Naive B cell (primary cell): ENCODE measurements around the gene ABAT. TPM values are rescaled to one million over a fixed set of nuclear protein-coding genes. Genes with fewer than 3 reads are reported as not detected.
"Not testable (repeated sequence)": the region's sequence is repeated elsewhere in the genome, so short reads cannot be mapped to it uniquely, and the experiment has no call there.

ENCODE experiments used
- ATAC-seq, 2 donors: fragments of 150-1000 bp; cut with Tn5 transposase; 2 replicates each; pipeline ENCODE4 v1.10.0; 2021; ENCODE audit warnings: low read depth in 2 of 2, mild to moderate bottlenecking in 2 of 2, moderate library complexity in 2 of 2
- DNase-seq: peaks from one replicate; pipeline ENCODE4 v3.0.0; 2022
- H3K27ac Mint-ChIP-seq, 6 donors: one replicate each; pipeline ENCODE4 v1.8.0; 2020 to 2022; ENCODE audit warnings: mild to moderate bottlenecking in 6 of 6, mixed read lengths in 6 of 6, moderate library complexity in 5 of 6, inconsistent platforms in 2 of 6
- H3K27me3 Mint-ChIP-seq, 3 donors: one replicate each; pipeline ENCODE4 v1.8.0; 2021 to 2022; ENCODE audit warnings: mixed read lengths in 3 of 3, mild to moderate bottlenecking in 1 of 3
- H3K36me3 Mint-ChIP-seq, 2 donors: one replicate each; pipeline ENCODE4 v1.8.0; 2020 to 2022; ENCODE audit warnings: mixed read lengths in 2 of 2, inconsistent platforms in 1 of 2, mild to moderate bottlenecking in 1 of 2
- H3K4me1 Mint-ChIP-seq, 3 donors: one replicate each; pipeline ENCODE4 v1.8.0; 2020 to 2022; ENCODE audit warnings: mixed read lengths in 3 of 3, inconsistent platforms in 1 of 3, mild to moderate bottlenecking in 1 of 3, moderate library complexity in 1 of 3
- H3K4me3 Mint-ChIP-seq, 8 donors: one replicate each; pipeline ENCODE4 v1.8.0; 2020 to 2022; ENCODE audit warnings: mild to moderate bottlenecking in 8 of 8, mixed read lengths in 8 of 8, moderate library complexity in 8 of 8, inconsistent platforms in 2 of 8
- H3K9me3 Mint-ChIP-seq, 7 donors: one replicate each; pipeline ENCODE4 v1.8.0; 2020 to 2022; ENCODE audit warnings: mixed read lengths in 7 of 7, mild to moderate bottlenecking in 5 of 7, inconsistent platforms in 2 of 7, moderate library complexity in 1 of 7
- polyA plus RNA-seq, 6 donors: library from polyadenylated mRNA; unstranded; fragments of 300-500 nt; fragmentation: Illumina TruSeq; gene quantifications; one replicate each; pipeline ENCODE4 v1.2.3, GENCODE V29; 2021; ENCODE audit warnings: low read depth in 6 of 6

ABAT gene
- polyA plus RNA-seq, 6 donors from 2014 or later = 1.9 to 10.0 (median 4.8) TPM

DNA sequence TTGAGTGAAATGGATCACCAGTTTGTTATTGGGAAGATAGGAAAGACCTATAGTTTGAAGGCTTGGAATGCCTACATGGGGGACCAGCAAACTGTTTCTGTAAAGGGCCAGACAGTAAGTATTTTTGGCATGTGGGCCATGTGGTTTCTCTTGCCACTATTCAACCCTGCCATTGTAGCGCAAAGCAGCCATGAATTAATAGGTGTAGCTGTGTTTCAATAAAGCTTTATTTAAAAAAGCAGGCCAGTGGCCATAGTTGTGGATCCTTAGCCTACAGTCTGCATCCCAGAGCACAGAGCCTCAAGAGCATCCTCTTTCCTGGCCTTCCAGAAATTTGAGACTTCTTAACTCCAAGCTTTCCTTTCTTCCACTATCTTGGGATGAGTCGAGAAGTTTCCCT lies 29.3 kb downstream of the ABAT start:
- H3K9me3 Mint-ChIP-seq = no peaks in the 10 kb centered on the region
- H3K36me3 Mint-ChIP-seq = peaks cover 0 to 28% of the 10 kb centered on the region in 2 donors
- no peak for DNase-seq
- H3K4me1 Mint-ChIP-seq = peaks cover 10 to 11% (median 11%) of the 10 kb centered on the region in 3 donors
- no peaks in the 10 kb centered on the region for H3K27me3 Mint-ChIP-seq
- ATAC-seq = no peak
- H3K27ac Mint-ChIP-seq = no peak overlapping the region
- H3K4me3 Mint-ChIP-seq = no peak overlapping the region

DNA sequence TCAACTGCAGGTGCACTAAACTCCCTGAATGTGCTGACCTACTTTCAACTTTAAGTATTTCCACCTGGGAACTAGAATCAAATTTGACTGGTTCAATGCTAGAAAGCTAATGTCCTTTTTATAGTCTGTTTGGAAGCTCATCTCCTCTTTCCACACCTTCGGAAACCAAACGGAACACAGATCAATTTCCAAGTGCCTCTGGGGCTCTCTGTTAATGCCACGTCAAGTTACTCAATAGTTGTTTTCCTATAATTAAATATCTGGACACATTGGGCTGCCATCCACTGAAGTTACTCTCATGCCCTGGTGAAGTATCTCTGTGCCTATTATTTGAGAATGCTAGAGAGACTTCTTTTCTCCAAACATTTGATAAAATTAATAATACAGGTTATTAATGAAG lies 29.7 kb downstream of the ABAT start:
- H3K4me1 Mint-ChIP-seq = peaks cover 10 to 11% (median 11%) of the 10 kb centered on the region in 3 donors
- H3K9me3 Mint-ChIP-seq = no peaks in the 10 kb centered on the region
- H3K36me3 Mint-ChIP-seq = peaks cover 0 to 24% of the 10 kb centered on the region in 2 donors
- H3K27ac Mint-ChIP-seq = no peak overlapping the region
- no peak for DNase-seq
- no peak for ATAC-seq
- H3K27me3 Mint-ChIP-seq = no peaks in the 10 kb centered on the region
- H3K4me3 Mint-ChIP-seq = no peak overlapping the region

DNA sequence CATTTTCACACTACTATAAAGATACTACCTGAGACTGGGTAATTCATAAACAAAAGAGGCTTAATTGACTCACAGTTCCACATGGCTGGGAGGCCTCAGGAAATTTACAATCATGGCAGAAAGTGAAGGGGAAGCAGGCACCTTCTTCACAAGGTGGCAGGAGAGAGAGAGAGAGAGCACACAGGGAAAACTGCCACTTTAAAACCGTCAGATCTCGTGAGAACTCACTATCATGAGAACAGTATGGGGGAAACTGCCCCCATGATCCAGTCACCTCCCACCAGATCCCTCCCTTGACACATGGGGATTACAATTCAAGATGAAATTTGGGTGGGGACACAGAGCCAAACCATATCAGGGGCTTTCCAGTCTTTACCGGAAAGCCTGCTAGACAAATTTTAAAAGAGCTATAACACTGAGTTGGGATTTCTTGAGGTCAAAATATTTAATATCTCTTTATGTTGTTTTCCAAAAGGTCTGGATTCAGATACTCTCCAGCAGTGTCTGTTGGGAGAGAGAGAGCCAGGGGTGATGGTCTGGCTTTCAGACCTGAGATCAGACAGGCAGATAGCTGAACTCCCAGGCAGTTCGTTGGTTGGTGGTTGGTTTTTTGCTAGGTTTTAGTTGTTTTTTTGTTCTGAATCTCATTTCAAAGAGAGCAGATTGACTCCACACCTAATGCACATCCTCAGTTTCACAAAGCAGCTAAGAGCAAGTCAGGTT lies 30.8 kb downstream of the ABAT start:
- H3K9me3 Mint-ChIP-seq, H3K27me3 Mint-ChIP-seq, H3K4me3 Mint-ChIP-seq, DNase-seq, ATAC-seq: not testable (repeated sequence)
- H3K4me1 Mint-ChIP-seq = peaks cover 6 to 12% (median 10%) of the 10 kb centered on the region in 3 donors
- H3K36me3 Mint-ChIP-seq = peaks cover 0 to 15% of the 10 kb centered on the region in 2 donors
- peak overlapping the region in 2 of 6 donors; percentile 17 to 81 for H3K27ac Mint-ChIP-seq

DNA sequence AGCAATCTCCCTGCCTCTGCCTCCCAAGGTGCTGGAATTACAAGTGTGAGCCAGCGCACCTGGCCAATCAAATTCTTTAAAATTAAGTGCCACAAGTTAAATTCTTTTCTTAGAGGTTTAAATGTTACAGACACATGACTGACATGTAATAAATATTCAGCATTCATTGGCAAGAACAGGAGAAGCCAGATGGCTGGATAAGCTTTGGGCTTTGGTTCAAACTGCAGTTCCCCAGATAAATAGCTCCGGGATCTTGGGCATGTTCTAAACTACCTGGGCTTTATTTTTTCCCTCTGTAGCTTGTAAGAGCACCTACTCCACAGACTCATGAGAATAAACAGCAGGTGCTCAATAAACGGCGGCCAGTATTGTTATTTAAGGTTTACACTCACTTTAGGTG lies 34.1 kb downstream of the ABAT start:
- no peak for ATAC-seq
- Mint-ChIP-seq H3K27ac (no peak overlapping the region), H3K27me3 (no peaks in the 10 kb centered on the region), H3K4me3 (no peak overlapping the region), H3K4me1 (peaks cover 20 to 33% (median 23%) of the 10 kb centered on the region in 3 donors), H3K9me3 (peaks cover 0 to 6% (median 0%) of the 10 kb centered on the region in 7 donors), H3K36me3 (peaks cover 0 to 16% of the 10 kb centered on the region in 2 donors)
- DNase-seq = no peak

DNA sequence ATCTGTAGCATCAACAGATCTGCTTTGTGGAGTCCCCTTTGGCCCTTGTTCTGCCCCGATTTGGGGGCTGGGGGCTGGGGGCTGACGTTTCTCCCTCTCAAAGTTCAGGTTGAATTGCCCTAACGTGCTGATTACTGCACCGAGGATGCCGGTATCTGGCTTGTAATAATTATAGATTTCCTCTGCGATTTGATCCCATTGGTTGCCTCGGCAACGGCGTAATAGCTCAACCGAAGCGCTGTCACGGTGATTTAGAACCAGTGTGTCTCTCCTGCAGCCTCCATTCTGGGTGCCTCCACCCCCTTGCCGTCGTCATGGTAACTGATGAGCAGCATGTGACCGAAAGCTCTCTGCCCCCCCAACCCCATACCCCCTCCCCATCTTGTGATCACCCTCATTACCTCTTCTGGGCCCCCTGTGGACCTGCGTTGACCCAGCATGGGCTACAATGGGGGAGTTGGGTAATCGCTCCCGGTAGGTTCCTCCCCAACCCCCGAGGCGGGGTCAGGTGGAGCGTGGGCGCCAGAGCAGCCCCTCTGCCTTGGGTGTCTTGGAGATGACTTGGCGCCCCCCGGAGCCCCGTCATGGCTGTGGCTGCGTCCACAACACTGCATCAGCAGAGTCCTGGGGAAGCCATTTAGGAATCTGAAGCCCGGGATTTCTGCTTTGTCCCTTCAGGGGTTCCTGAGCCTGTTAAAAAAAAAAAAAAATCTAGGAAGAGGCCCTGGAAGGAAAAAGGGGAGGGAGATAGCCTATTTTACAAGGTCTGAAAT lies 38.4 kb downstream of the ABAT start:
- Mint-ChIP-seq H3K4me3 (peak overlapping the region in 1 of 8 donors; percentile 40), H3K4me1 (peaks cover 16 to 31% (median 22%) of the 10 kb centered on the region in 3 donors), H3K36me3 (peaks cover 14 to 17% of the 10 kb centered on the region in 2 donors), H3K9me3 (peaks cover 0 to 13% (median 6%) of the 10 kb centered on the region in 7 donors), H3K27me3 (no peaks in the 10 kb centered on the region), H3K27ac (peak overlapping the region in 3 of 6 donors; percentile 30 to 79 (median 76))
- ATAC-seq = peak in 1 of 2 donors; percentile 16
- DNase-seq = no peak

DNA sequence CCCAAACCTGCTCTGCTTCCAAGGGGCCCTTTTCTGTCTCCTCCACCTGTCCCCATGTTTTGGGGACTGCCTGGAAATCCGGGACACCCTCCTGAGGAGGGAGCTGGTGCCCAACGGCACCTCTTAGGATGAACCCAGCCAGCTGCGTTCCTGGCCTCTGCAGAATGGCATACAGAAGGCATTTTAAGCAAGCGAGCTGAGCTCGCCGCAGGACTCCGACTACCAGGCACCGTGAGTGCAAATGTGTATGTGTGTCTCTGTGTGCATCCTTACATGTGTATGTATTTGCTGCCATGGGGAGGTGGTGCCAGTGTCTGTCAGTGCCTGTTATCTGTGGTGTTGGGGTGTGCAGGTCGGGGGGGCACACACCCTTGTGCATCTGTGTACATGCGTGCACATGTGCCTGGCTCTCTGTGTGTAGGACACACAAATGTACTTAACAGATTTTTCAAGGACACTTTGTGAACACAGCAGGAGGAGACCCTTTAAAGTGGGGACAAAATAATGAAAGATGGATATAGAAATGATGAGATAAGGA lies 39.3 kb downstream of the ABAT start:
- Mint-ChIP-seq H3K4me3 (no peak overlapping the region), H3K9me3 (peaks cover 0 to 14% (median 8%) of the 10 kb centered on the region in 7 donors), H3K27ac (peak overlapping the region in 1 of 6 donors; percentile 86), H3K27me3 (no peaks in the 10 kb centered on the region), H3K4me1 (peaks cover 16 to 31% (median 22%) of the 10 kb centered on the region in 3 donors), H3K36me3 (peaks cover 17% of the 10 kb centered on the region in 2 donors)
- DNase-seq (no peak), ATAC-seq (no peak)

DNA sequence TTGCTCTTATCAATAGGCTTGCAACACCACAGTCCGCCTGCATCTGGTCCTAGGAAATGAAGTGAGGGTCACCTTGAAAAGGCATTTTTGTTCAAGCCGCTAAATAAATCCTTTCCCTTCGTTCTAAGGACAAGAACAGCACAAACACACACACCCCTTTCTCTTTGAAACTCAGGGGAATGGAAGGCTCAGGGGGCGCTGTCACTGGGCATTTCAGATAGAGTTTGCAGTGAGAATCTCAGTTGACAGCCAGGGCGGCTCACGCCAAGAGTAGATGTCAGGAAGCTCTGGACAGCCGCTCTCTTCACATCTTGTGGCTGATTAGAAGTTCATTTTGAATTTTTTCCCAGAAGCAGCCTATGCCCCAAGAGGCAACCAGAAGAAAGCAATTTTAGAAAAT lies 39.8 kb downstream of the ABAT start:
- no peaks in the 10 kb centered on the region for H3K27me3 Mint-ChIP-seq
- no peak overlapping the region for H3K4me3 Mint-ChIP-seq
- DNase-seq (no peak), ATAC-seq (no peak)
- peaks cover 0 to 14% (median 8%) of the 10 kb centered on the region in 7 donors for H3K9me3 Mint-ChIP-seq
- no peak overlapping the region for H3K27ac Mint-ChIP-seq
- peaks cover 17% of the 10 kb centered on the region in 2 donors for H3K36me3 Mint-ChIP-seq
- H3K4me1 Mint-ChIP-seq = peaks cover 16 to 31% (median 22%) of the 10 kb centered on the region in 3 donors

DNA sequence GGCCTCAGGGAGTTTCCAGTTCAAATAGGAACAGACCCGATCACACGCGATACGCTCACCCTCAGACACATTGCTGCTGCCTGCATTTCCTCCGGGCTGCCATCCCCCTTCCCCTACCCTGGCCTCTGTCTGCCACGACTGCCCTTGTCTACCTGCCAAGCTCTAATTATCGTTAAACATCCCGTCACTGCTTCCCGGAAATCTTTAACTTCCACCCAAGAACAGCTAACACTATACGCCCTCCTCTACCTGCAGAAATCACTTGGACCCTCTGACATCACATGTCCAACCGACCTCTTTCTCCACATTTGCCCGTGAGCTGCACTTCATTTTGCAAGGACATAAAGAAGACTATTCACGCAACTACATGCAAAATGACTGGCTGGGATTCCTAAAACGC lies 40.4 kb downstream of the ABAT start:
- Mint-ChIP-seq H3K4me3 (no peak overlapping the region), H3K36me3 (peaks cover 17% of the 10 kb centered on the region in 2 donors), H3K4me1 (peaks cover 12 to 31% (median 22%) of the 10 kb centered on the region in 3 donors), H3K27me3 (no peaks in the 10 kb centered on the region), H3K9me3 (peaks cover 0 to 14% (median 8%) of the 10 kb centered on the region in 7 donors), H3K27ac (no peak overlapping the region)
- ATAC-seq (no peak), DNase-seq (no peak)

DNA sequence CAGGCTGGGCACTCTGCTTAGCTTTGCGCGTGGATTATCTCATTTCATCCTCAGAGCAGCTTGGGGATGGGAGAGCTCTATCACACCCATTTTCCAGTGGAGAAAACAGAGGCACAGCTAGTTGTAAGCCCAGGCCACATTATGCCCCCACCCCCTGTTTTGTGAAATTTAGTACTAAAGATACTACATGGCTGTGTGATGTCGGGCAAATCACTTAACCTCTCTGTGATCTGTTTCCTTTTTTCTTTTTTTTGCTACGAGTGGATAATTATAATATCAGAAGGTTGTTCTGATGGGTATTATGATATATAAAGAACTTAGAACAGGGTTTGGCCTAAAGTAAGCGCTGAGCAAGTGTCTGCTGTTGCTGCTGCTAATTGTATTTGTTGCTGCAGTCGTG lies 41.6 kb downstream of the ABAT start:
- no peak for DNase-seq
- Mint-ChIP-seq H3K27ac (no peak overlapping the region), H3K9me3 (peaks cover 0 to 14% (median 8%) of the 10 kb centered on the region in 7 donors), H3K36me3 (peaks cover 15 to 17% of the 10 kb centered on the region in 2 donors), H3K27me3 (no peaks in the 10 kb centered on the region), H3K4me1 (peaks cover 11 to 25% (median 21%) of the 10 kb centered on the region in 3 donors), H3K4me3 (no peak overlapping the region)
- no peak for ATAC-seq

DNA sequence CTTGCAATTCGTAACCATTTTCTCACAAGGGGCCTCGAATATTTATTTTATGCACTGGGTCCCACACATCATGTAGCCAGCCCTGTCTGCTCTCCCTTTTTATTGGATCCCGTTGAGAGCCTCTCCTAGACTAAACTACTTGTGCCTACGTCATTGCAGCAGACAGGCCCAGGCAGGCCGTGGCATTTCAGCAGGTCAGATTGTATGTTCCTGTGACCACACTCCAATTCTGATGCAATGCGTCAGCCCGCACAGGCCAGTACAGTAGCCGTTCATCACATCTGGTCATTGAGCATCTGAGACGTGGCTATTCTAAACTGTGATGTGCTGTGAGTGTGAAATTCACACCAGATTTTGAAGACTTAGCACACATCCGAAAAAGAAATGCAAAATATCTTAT lies 42.2 kb downstream of the ABAT start:
- H3K9me3 Mint-ChIP-seq = peaks cover 0 to 14% (median 8%) of the 10 kb centered on the region in 7 donors

DNA sequence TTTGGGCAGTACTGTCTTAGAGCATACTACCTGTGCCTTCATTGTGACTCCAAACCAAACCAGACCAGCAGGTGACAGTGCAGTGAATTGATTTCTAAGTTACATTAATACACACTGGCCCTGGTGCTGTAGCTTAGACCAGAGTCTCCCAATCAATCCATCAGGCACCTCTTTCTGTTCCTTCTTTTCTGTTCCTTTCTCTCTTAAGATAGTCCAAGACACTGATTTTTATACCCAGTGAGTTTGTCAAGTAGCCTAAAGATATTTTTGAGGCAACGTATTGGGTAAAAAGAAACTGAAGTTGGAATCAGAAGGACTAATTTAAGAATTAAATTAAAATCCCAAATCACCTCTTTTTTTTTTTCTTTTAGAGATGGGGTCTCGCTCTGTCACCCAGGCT lies 43.1 kb downstream of the ABAT start:
- DNase-seq (no peak), ATAC-seq (no peak)
- no peak overlapping the region for H3K4me3 Mint-ChIP-seq
- peaks cover 0 to 14% (median 8%) of the 10 kb centered on the region in 7 donors for H3K9me3 Mint-ChIP-seq
- H3K27me3 Mint-ChIP-seq = no peaks in the 10 kb centered on the region
- peaks cover 9 to 11% (median 10%) of the 10 kb centered on the region in 3 donors for H3K4me1 Mint-ChIP-seq
- H3K27ac Mint-ChIP-seq = no peak overlapping the region
- peaks cover 8 to 17% of the 10 kb centered on the region in 2 donors for H3K36me3 Mint-ChIP-seq

More for the DNA sequence above, 42.2 kb downstream of the ABAT start:
- Mint-ChIP-seq H3K36me3 (peaks cover 10 to 17% of the 10 kb centered on the region in 2 donors), H3K4me3 (no peak overlapping the region), H3K27ac (no peak overlapping the region), H3K27me3 (no peaks in the 10 kb centered on the region), H3K4me1 (peaks cover 9 to 19% (median 15%) of the 10 kb centered on the region in 3 donors)
- no peak for ATAC-seq
- no peak for DNase-seq

DNA sequence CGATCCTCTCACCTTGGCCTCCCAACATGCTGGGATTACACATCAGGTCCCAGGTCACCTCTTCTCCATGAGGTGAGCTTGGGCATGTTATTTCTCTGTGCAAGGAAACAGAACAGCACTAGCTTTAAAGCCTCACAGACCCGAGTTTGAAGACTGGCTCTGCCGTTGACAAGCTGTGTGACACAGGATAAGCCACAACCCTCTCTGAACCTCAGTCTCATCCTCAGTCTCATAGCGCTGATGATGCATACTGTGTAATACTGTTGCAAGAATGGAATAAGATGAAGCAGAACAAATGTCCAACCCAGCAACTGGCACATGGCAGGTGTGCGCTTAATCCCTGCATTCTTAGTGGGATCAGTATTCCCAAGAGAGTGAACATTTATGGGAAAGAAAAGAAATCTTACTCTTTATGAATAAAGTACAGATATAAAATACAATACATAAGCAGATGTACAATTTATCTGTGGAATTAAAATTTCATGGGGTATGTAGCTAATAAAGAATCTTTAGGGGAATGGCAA lies 43.5 kb downstream of the ABAT start:
- no peak for ATAC-seq
- H3K9me3 Mint-ChIP-seq = peaks cover 0 to 14% (median 8%) of the 10 kb centered on the region in 7 donors
- H3K36me3 Mint-ChIP-seq = peaks cover 8 to 17% of the 10 kb centered on the region in 2 donors
- no peak for DNase-seq
- peaks cover 7 to 10% (median 8%) of the 10 kb centered on the region in 3 donors for H3K4me1 Mint-ChIP-seq
- H3K27me3 Mint-ChIP-seq = no peaks in the 10 kb centered on the region
- H3K27ac Mint-ChIP-seq = no peak overlapping the region
- peak overlapping the region in 1 of 8 donors; percentile 5 for H3K4me3 Mint-ChIP-seq
